HG02798 (cell line): ENCODE data around the gene UVSSA.
"Not testable (repeated sequence)": the region's sequence is repeated elsewhere in the genome, so short reads cannot be mapped to it uniquely, and the experiment has no call there.

Experiments
- ATAC-seq: cut with Tn5 transposase; IDR thresholded peaks from one replicate; pipeline ENCODE4 v1.9.1; 2021; ENCODE audit warnings: mild to moderate bottlenecking; ENCODE audit not compliant: unreplicated experiment, poor library complexity

UVSSA gene

GRCh38 chr4:1330761-1331590, 16.0 kb upstream of the UVSSA start:
- no peak for ATAC-seq

- ATAC-seq: no peak
Measured at GRCh38 chr4:1331591-1332353, 15.2 kb upstream of the UVSSA start.

- ATAC-seq: no peak
Measured at GRCh38 chr4:1332686-1333085, 14.3 kb upstream of the UVSSA start.

- no peak for ATAC-seq
Measured at GRCh38 chr4:1333256-1333655, 13.8 kb upstream of the UVSSA start.

GRCh38 chr4:1333851-1334578, 13.0 kb upstream of the UVSSA start:
- ATAC-seq: not testable (repeated sequence)

- ATAC-seq: no peak
Measured at GRCh38 chr4:1334579-1334895, 12.5 kb upstream of the UVSSA start.

GRCh38 chr4:1335193-1335883, 11.7 kb upstream of the UVSSA start:
- not testable (repeated sequence) for ATAC-seq

GRCh38 chr4:1336088-1336491, 10.9 kb upstream of the UVSSA start:
- no peak for ATAC-seq

GRCh38 chr4:1337376-1337831, 9.6 kb upstream of the UVSSA start:
- no peak for ATAC-seq

- ATAC-seq: no peak
Measured at GRCh38 chr4:1337951-1338751, 8.9 kb upstream of the UVSSA start.

- no peak for ATAC-seq
Measured at GRCh38 chr4:1338752-1339414, 8.1 kb upstream of the UVSSA start.

- no peak for ATAC-seq
Measured at GRCh38 chr4:1339489-1339888, 7.5 kb upstream of the UVSSA start.

GRCh38 chr4:1340181-1340747, 6.7 kb upstream of the UVSSA start:
- no peak for ATAC-seq

- ATAC-seq: no peak
Measured at GRCh38 chr4:1340861-1341260, 6.1 kb upstream of the UVSSA start.

GRCh38 chr4:1342003-1342402, 5.0 kb upstream of the UVSSA start:
- no peak for ATAC-seq

- no peak for ATAC-seq
Measured at GRCh38 chr4:1344696-1345095, 2.3 kb upstream of the UVSSA start.

GRCh38 chr4:1345903-1346780, 866 bp upstream of the UVSSA start:
- ATAC-seq: peak; percentile 0

GRCh38 chr4:1347410-1347864, 429 bp downstream of the UVSSA start:
- peak; percentile 22 for ATAC-seq
